NCI-H2171 treated with DMSO at 0.1 percent for 48 hours (cell line): Measurements from ENCODE around the gene EPS8.
"Not testable (repeated sequence)": the region's sequence is repeated elsewhere in the genome, so short reads cannot be mapped to it uniquely, and the experiment has no call there.

Source experiments
- DNase-seq: peaks from one replicate; lab custom pipeline; 2025; lab: John Stamatoyannopoulos, UW

EPS8 gene

GRCh38 chr12:15644700-15645099, 144.5 kb downstream of the EPS8 start:
- no peak for DNase-seq

- no peak for DNase-seq
Observed at GRCh38 chr12:15638231-15638630, 151.0 kb downstream of the EPS8 start.

- DNase-seq = no peak
Observed at GRCh38 chr12:15636060-15636890, 152.9 kb downstream of the EPS8 start.

- no peak for DNase-seq
Observed at GRCh38 chr12:15634010-15634683, 155.0 kb downstream of the EPS8 start.

GRCh38 chr12:15633201-15633600, 156.0 kb downstream of the EPS8 start:
- DNase-seq = no peak

- no peak for DNase-seq
Observed at GRCh38 chr12:15632708-15633107, 156.5 kb downstream of the EPS8 start.

GRCh38 chr12:15631007-15631715, 158.0 kb downstream of the EPS8 start:
- DNase-seq = no peak

- no peak for DNase-seq
Observed at GRCh38 chr12:15629761-15630160, 159.4 kb downstream of the EPS8 start.

- no peak for DNase-seq
Observed at GRCh38 chr12:15629108-15629507, 160.1 kb downstream of the EPS8 start.

GRCh38 chr12:15627995-15628945, 160.9 kb downstream of the EPS8 start:
- DNase-seq = no peak

GRCh38 chr12:15625075-15625474, 164.1 kb downstream of the EPS8 start:
- no peak for DNase-seq

GRCh38 chr12:15620741-15621539, 168.2 kb downstream of the EPS8 start:
- DNase-seq = no peak

GRCh38 chr12:15616495-15616894, 172.7 kb downstream of the EPS8 start:
- not testable (repeated sequence) for DNase-seq

GRCh38 chr12:15613981-15614380, 175.2 kb downstream of the EPS8 start:
- DNase-seq = no peak

GRCh38 chr12:15608941-15609340, 180.2 kb downstream of the EPS8 start:
- no peak for DNase-seq

GRCh38 chr12:15608406-15608805, 180.8 kb downstream of the EPS8 start:
- DNase-seq = no peak

GRCh38 chr12:15605881-15606590, 183.2 kb downstream of the EPS8 start:
- no peak for DNase-seq

- DNase-seq = no peak
Observed at GRCh38 chr12:15603474-15604085, 185.6 kb downstream of the EPS8 start.

GRCh38 chr12:15602051-15602672, 187.0 kb downstream of the EPS8 start:
- DNase-seq = no peak
